ENCODE data around the gene PLCB3. TPM values are rescaled to one million over a fixed set of nuclear protein-coding genes. Genes with fewer than 3 reads are reported as not detected.

PLCB3 gene
- total and polyA plus RNA-seq, 8 donors = 5.7 to 13.1 (median 6.9) TPM

DNA sequence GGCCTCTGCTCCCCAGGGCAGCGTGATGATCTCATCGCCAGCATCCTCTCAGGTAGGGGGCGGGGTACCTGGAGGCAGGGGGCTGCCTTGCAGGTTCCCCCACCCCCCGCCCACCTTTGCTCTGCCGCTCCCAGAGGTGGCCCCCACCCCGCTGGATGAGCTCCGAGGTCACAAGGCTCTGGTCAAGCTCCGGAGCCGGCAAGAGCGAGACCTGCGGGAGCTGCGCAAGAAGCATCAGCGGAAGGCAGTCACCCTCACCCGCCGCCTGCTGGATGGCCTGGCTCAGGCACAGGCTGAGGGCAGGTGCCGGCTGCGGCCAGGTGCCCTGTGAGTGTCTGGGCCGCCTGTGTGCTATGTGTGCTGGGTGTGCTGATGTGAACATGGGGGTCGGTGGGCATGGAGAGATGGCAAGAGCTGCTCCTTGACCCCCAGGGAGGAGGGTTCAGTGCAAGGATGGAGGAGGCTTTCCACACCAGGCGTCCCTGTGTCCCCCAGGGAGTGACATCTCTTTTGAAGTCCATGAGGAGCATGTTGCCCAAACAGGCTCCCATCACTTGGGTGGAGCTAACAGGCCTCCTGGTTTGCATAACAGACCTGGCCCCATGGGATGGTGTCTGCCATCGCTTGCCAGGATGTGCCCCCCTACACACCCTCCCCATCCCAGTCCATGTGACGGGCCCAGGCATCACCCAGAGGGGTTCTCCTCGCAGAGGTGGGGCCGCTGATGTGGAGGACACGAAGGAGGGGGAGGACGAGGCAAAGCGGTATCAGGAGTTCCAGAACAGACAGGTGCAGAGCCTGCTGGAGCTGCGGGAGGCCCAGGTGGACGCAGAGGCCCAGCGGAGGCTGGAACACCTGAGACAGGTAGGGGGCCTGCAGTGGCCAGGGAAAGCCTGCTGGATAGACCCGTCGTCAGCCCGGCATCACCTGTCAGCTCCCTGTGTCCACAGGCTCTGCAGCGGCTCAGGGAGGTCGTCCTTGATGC, 14.1 kb downstream of the PLCB3 start:
- DNase-seq (peak in 3 of 6 donors; percentile 54 to 75 (median 58)), ATAC-seq (no peak), FAIRE-seq (no peak)
- intact Hi-C loops (cut with DNase I) = no loop called here
- H3K27me3 ChIP-seq = no peaks in the 10 kb centered on the region
- H3K27ac ChIP-seq = no peak overlapping the region
- 92 to 93% methylated on average over 35 of the region's 35 CpGs for WGBS, 2 donors
- H3K36me3 ChIP-seq = no peaks in the 10 kb centered on the region
- H3K4me3 ChIP-seq = no peak overlapping the region
- TF ChIP-seq, protein P1, sequence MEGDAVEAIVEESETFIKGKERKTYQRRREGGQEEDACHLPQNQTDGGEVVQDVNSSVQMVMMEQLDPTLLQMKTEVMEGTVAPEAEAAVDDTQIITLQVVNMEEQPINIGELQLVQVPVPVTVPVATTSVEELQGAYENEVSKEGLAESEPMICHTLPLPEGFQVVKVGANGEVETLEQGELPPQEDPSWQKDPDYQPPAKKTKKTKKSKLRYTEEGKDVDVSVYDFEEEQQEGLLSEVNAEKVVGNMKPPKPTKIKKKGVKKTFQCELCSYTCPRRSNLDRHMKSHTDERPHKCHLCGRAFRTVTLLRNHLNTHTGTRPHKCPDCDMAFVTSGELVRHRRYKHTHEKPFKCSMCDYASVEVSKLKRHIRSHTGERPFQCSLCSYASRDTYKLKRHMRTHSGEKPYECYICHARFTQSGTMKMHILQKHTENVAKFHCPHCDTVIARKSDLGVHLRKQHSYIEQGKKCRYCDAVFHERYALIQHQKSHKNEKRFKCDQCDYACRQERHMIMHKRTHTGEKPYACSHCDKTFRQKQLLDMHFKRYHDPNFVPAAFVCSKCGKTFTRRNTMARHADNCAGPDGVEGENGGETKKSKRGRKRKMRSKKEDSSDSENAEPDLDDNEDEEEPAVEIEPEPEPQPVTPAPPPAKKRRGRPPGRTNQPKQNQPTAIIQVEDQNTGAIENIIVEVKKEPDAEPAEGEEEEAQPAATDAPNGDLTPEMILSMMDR (IDR thresholded peaks at IDR 0.05) = no peak
- no peaks in the 10 kb centered on the region for H3K9me3 ChIP-seq
- H3K4me1 ChIP-seq = peaks cover 0 to 12% (median 5%) of the 10 kb centered on the region in 3 donors

DNA sequence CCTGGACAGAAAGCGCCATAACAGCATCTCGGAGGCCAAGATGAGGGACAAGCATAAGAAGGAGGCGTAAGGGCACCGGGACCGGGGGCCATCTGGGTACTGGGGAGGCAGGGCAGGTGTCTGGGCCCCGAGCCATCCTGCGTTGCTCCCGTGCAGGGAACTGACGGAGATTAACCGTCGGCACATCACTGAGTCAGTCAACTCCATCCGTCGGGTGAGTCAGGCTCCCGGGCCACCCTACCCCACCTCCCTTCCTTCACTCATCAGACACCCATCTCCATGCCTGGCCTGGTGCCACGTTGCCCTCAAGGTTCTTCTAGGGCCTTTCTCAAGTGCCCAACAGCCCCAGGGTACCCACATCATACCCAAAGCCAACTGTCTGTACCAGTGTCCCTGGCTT, 15.0 kb downstream of the PLCB3 start:
- 86% methylated on average over 15 of the region's 15 CpGs for WGBS, 2 donors
- no peak for FAIRE-seq

DNA sequence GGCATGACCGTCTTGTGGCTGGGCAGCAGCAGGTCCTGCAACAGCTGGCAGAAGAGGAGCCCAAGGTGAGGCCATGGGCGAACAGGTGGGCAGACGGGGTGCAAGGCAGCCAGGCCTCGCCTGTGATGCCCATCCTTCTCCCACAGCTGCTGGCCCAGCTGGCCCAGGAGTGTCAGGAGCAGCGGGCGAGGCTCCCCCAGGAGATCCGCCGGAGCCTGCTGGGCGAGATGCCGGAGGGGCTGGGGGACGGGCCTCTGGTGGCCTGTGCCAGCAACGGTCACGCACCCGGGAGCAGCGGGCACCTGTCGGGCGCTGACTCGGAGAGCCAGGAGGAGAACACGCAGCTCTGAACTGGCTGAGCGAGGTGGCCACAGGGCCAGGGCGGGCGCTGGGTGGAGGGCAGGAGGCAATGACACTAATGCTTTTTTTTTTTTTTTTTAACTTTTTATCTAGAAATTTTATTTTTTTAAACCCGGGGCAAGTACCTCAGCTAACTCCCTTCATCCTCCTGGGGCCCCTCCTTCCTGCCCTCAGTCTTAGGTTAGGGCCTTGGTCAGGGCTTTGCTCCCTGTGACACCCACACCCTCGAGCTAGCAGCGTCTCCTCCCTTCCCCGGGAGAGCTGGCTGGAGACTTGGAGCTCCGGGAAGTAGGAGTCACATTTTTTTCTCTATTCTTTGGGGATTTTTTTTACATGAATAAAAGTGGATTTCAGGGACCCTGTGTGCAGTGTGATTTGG, 16.0 kb downstream of the PLCB3 start:
- DNase-seq (peak in 3 of 6 donors; percentile 64 to 82 (median 65)), ATAC-seq (no peak), FAIRE-seq (no peak)
- WGBS, 2 donors = 88 to 90% methylated on average over 27 of the region's 27 CpGs
- H3K27me3 ChIP-seq = no peaks in the 10 kb centered on the region
- no peaks in the 10 kb centered on the region for H3K36me3 ChIP-seq
- H3K4me1 ChIP-seq = peaks cover 0 to 12% (median 5%) of the 10 kb centered on the region in 3 donors
- peak overlapping the region in 3 of 4 donors; percentile 95 to 96 (median 96) for H3K27ac ChIP-seq
- TF ChIP-seq, protein P1 (IDR thresholded peaks at IDR 0.05) = no peak
- no peak overlapping the region for H3K4me3 ChIP-seq
- no peaks in the 10 kb centered on the region for H3K9me3 ChIP-seq
- intact Hi-C loops (cut with DNase I) = no loop called here

More for the DNA sequence above, 15.0 kb downstream of the PLCB3 start:
- Histone ChIP-seq H3K4me3 (no peak overlapping the region), H3K36me3 (no peaks in the 10 kb centered on the region), H3K27me3 (no peaks in the 10 kb centered on the region), H3K4me1 (peaks cover 0 to 12% (median 5%) of the 10 kb centered on the region in 3 donors), H3K9me3 (no peaks in the 10 kb centered on the region), H3K27ac (no peak overlapping the region)
- ATAC-seq (no peak), DNase-seq (peak in 3 of 6 donors; percentile 55 to 74 (median 64))
- TF ChIP-seq, protein P1 (IDR thresholded peaks at IDR 0.05) = no peak
- intact Hi-C loops (cut with DNase I) = no loop called here

GRCh38 chr11:64268025-64268892, 16.9 kb downstream of the PLCB3 start:
- FAIRE-seq = no peak
- intact Hi-C loops (cut with DNase I) = no loop called here

More at GRCh38 chr11:64268025-64268892, 16.9 kb downstream of the PLCB3 start:
- H3K36me3 ChIP-seq = no peaks in the 10 kb centered on the region
- peaks cover 0 to 14% (median 10%) of the 10 kb centered on the region in 3 donors for H3K4me1 ChIP-seq
- ATAC-seq (peak in 1 of 4 donors; percentile 1), DNase-seq (peak; percentile 72 to 88 (median 76))
- WGBS, 2 donors = 44 to 47% methylated on average over 23 of the region's 23 CpGs
- TF ChIP-seq, protein P1 (IDR thresholded peaks at IDR 0.05) = no peak
- H3K9me3 ChIP-seq = no peaks in the 10 kb centered on the region
- no peaks in the 10 kb centered on the region for H3K27me3 ChIP-seq
- H3K4me3 ChIP-seq = peak overlapping the region in 3 of 4 donors; percentile 43 to 73 (median 63)
- peak overlapping the region; percentile 87 to 96 (median 96) for H3K27ac ChIP-seq
